HG03175 (cell line): Measurements from ENCODE around the gene BGLAP.
A peak's percentile ranks its signal among the peaks of the same experiment; 100 is the strongest.
"Not testable (repeated sequence)": the region's sequence is repeated elsewhere in the genome, so short reads cannot be mapped to it uniquely, and the experiment has no call there.

Experiments used
- ATAC-seq: cut with Tn5 transposase; IDR thresholded peaks from one replicate; pipeline ENCODE4 v1.9.1; 2021; ENCODE audit warnings: mild to moderate bottlenecking, moderate library complexity; ENCODE audit not compliant: unreplicated experiment

The BGLAP gene

GRCh38 chr1:156241926-156242325 is at the start of gene BGLAP:
BGLAP (plus strand) TSS chr1:156242184; CDS start chr1:156242232, 48 bp downstream.
- ATAC-seq = no peak

GRCh38 chr1:156193208-156193487 is 48.8 kb upstream of the BGLAP start:
- ATAC-seq = no peak

- peak; percentile 98 for ATAC-seq
These were observed 48.3 kb upstream of the BGLAP start, which contains the start of gene SLC25A44 for GRCh38 chr1:156193488-156194299. SLC25A44 (plus strand) TSS chr1:156194104; CDS start chr1:156199848, 5,744 bp downstream.

GRCh38 chr1:156194300-156194652 is 47.7 kb upstream of the BGLAP start:
- ATAC-seq = peak; percentile 4

GRCh38 chr1:156195853-156196252 is 46.1 kb upstream of the BGLAP start:
- ATAC-seq = no peak

GRCh38 chr1:156196445-156196844 is 45.5 kb upstream of the BGLAP start:
- no peak for ATAC-seq

- ATAC-seq = no peak
These were observed 43.1 kb upstream of the BGLAP start for GRCh38 chr1:156198831-156199349.

- ATAC-seq = no peak
These were observed 41.9 kb upstream of the BGLAP start for GRCh38 chr1:156200044-156200443.

GRCh38 chr1:156203331-156203730 is 38.7 kb upstream of the BGLAP start:
- no peak for ATAC-seq

- ATAC-seq = no peak
These were observed 37.3 kb upstream of the BGLAP start for GRCh38 chr1:156204686-156205085.

- no peak for ATAC-seq
These were observed 30.7 kb upstream of the BGLAP start for GRCh38 chr1:156211243-156211642.

GRCh38 chr1:156212130-156212529 is 29.9 kb upstream of the BGLAP start:
- no peak for ATAC-seq

GRCh38 chr1:156212833-156213643 is 28.9 kb upstream of the BGLAP start, which contains the start of gene PMF1:
PMF1 (plus strand) TSS chr1:156213007; CDS start chr1:156213016, 9 bp downstream.
- peak; percentile 87 for ATAC-seq

- no peak for ATAC-seq
These were observed 28.4 kb upstream of the BGLAP start for GRCh38 chr1:156213644-156213966.

GRCh38 chr1:156214024-156214748 is 27.8 kb upstream of the BGLAP start:
- ATAC-seq = no peak

GRCh38 chr1:156216361-156217086 is 25.5 kb upstream of the BGLAP start:
- not testable (repeated sequence) for ATAC-seq

- no peak for ATAC-seq
These were observed 24.1 kb upstream of the BGLAP start for GRCh38 chr1:156217871-156218270.

- ATAC-seq = no peak
These were observed 21.8 kb upstream of the BGLAP start for GRCh38 chr1:156220226-156220625.

- ATAC-seq = no peak
These were observed 19.8 kb upstream of the BGLAP start for GRCh38 chr1:156221986-156222692.

- ATAC-seq = no peak
These were observed 16.3 kb upstream of the BGLAP start for GRCh38 chr1:156225677-156226014.
